ENCODE measurements around the gene KIF5A. TPM values are rescaled to one million over a fixed set of nuclear protein-coding genes. Genes with fewer than 3 reads are reported as not detected.
A peak's percentile ranks its signal among the peaks of the same experiment; 100 is the strongest.

Gene KIF5A
- total and polyA plus RNA-seq, 2 of the 4 experiments (the other 2 are of a cell fraction), result 0.15 to 0.18 TPM

DNA sequence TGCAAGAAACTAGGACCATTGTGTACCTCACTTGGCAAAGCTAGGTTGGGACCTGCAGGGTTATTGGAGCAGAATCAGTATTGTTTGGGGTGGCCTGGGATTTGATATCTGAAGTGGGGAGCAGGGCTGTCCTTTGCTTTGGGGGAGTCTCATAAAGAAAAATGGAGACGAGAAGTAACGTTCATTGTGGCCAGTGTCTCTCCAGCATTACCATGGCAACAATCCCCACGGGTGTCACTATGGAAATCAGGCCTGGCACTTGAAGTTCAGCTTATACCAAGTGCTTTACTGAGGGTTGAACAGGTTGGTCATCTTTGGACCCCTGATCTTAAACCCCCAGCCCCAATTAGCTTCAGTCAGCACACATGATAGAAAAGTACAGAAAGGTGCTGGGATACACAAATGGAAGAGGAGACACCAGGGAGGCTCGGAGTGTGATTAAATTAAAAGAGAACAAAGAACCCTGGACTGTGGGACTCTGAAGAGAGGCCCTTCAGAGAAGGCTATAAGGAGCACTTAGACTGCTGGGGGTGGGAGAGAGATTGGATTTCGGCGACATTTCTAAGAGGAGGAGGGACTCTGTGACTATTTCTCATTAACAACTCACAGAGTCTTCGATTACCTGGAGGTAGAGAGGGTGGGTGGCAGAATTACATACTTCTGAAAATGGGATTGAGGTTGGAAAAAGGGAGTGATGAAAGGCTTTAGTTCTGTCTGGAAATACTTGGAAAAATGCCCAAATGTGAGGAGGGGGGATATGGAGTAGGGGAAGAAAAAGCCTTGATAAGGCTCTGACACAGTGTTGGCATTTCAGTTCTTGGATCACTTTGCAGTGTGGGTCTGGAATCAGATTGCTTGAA lies 3.7 kb downstream of the KIF5A start:
- H3K4me3 ChIP-seq (ENCODE audit: insufficient read depth, low read depth, low read length), result no peak overlapping the region
- no peak overlapping the region for H4K5ac ChIP-seq (ENCODE audit: low read depth, low read length)
- ChIA-PET CTCF (interaction anchor here (1.0 kb wide), 1 partner anchor 79 kb away, joined by 3 read pairs; the partner anchor contains the start of gene B4GALNT1), POLR2A (ENCODE audit: unreplicated experiment) (no interaction called here)
- no peak overlapping the region for H2BK20ac ChIP-seq (ENCODE audit: low read depth, low read length)
- H4K8ac ChIP-seq (ENCODE audit: low read depth in 2 of 2, low read length in 2 of 2), result no peak overlapping the region
- H3K36me3 ChIP-seq (ENCODE audit: control insufficient read depth, insufficient read depth, low read length), result no peaks in the 10 kb centered on the region
- no peak overlapping the region for H3K18ac ChIP-seq (ENCODE audit: low read depth, low read length)
- no peaks in the 10 kb centered on the region for H4K20me1 ChIP-seq (ENCODE audit: insufficient read depth, low read length)
- H3K79me1 ChIP-seq (ENCODE audit: low read depth in 1 of 2, low read length in 2 of 2), result peaks cover 0 to 4% of the 10 kb centered on the region in 2 experiments; a peak in 1 of 4 replicates
- peaks cover 7% of the 10 kb centered on the region; the same call in 1 of the 2 replicates for H3K9me1 ChIP-seq (ENCODE audit: insufficient read depth, low read length)
- dilution Hi-C loops (cut with HindIII; ENCODE audit: low sequenced_read_pairs, unreplicated experiment), result loop anchor here (25.0 kb wide), 1 partner anchor 109 kb away; no protein-coding TSS in a partner anchor
- H2BK15ac ChIP-seq (ENCODE audit: low read depth, low read length), result no peak overlapping the region
- H3K9me3 ChIP-seq (ENCODE audit: control insufficient read depth, insufficient read depth, low read length), result no peaks in the 10 kb centered on the region
- H3K27me3 ChIP-seq (ENCODE audit: control insufficient read depth, insufficient read depth, low read length), result peaks cover 43% of the 10 kb centered on the region
- H3K9ac ChIP-seq (ENCODE audit: low read depth, low read length), result no peak overlapping the region
- BruUV-seq (replicated peaks), result no TSS peak
- ATAC-seq (ENCODE audit: low read depth), result no peak
- TF ChIP-seq POLR2A (IDR thresholded peaks at IDR 0.05; ENCODE audit: low read depth, low read length) (no peak), NFE2L2 (IDR thresholded peaks at IDR 0.05; ENCODE audit: low read depth, low read length) (no peak), MAFK (IDR thresholded peaks at IDR 0.05; ENCODE audit: low read depth, low read length) (no peak), MAZ (IDR thresholded peaks at IDR 0.05; ENCODE audit: borderline replicate concordance, low read depth, low read length) (no peak), FOS (IDR thresholded peaks at IDR 0.05; ENCODE audit: low read depth, low read length) (no peak), RFX5 (IDR thresholded peaks at IDR 0.05; ENCODE audit: low read depth, low read length) (no peak), RAD21 (IDR thresholded peaks at IDR 0.05; ENCODE audit: low read length) (no peak), CEBPB (IDR thresholded peaks at IDR 0.05; ENCODE audit: low read depth, low read length) (no peak), RCOR1 (IDR thresholded peaks at IDR 0.05; ENCODE audit: insufficient replicate concordance, low read length) (no peak), CHD1 (IDR thresholded peaks at IDR 0.05; ENCODE audit: low read depth, low read length) (no peak)
- TF ChIP-seq, protein P1, sequence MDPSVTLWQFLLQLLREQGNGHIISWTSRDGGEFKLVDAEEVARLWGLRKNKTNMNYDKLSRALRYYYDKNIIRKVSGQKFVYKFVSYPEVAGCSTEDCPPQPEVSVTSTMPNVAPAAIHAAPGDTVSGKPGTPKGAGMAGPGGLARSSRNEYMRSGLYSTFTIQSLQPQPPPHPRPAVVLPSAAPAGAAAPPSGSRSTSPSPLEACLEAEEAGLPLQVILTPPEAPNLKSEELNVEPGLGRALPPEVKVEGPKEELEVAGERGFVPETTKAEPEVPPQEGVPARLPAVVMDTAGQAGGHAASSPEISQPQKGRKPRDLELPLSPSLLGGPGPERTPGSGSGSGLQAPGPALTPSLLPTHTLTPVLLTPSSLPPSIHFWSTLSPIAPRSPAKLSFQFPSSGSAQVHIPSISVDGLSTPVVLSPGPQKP (IDR thresholded peaks at IDR 0.05; ENCODE audit: borderline replicate concordance, low read depth, low read length), result no peak
- TF ChIP-seq, protein P2, sequence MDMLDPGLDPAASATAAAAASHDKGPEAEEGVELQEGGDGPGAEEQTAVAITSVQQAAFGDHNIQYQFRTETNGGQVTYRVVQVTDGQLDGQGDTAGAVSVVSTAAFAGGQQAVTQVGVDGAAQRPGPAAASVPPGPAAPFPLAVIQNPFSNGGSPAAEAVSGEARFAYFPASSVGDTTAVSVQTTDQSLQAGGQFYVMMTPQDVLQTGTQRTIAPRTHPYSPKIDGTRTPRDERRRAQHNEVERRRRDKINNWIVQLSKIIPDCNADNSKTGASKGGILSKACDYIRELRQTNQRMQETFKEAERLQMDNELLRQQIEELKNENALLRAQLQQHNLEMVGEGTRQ (IDR thresholded peaks at IDR 0.05; ENCODE audit: low read depth, low read length), result no peak
- TF ChIP-seq, protein P3, sequence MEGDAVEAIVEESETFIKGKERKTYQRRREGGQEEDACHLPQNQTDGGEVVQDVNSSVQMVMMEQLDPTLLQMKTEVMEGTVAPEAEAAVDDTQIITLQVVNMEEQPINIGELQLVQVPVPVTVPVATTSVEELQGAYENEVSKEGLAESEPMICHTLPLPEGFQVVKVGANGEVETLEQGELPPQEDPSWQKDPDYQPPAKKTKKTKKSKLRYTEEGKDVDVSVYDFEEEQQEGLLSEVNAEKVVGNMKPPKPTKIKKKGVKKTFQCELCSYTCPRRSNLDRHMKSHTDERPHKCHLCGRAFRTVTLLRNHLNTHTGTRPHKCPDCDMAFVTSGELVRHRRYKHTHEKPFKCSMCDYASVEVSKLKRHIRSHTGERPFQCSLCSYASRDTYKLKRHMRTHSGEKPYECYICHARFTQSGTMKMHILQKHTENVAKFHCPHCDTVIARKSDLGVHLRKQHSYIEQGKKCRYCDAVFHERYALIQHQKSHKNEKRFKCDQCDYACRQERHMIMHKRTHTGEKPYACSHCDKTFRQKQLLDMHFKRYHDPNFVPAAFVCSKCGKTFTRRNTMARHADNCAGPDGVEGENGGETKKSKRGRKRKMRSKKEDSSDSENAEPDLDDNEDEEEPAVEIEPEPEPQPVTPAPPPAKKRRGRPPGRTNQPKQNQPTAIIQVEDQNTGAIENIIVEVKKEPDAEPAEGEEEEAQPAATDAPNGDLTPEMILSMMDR (conservative IDR thresholded peaks at IDR 0.05; ENCODE audit: low read depth, low read length), result no peak
- DNase-seq, result no peak
- intact Hi-C loops (cut with micrococcal nuclease), result no loop called here
- H2AK9ac ChIP-seq (replicated peaks; ENCODE audit: low read depth, low read length, poor library complexity), result peak overlapping the region; percentile 39
- no peak overlapping the region for H3K56ac ChIP-seq (ENCODE audit: extremely low read depth, insufficient read depth, low read length)
- H2AK5ac ChIP-seq (ENCODE audit: low read depth, low read length), result no peak overlapping the region
- H3K4me2 ChIP-seq (ENCODE audit: low read depth, low read length), result no peak overlapping the region
- H3K4ac ChIP-seq (ENCODE audit: low read depth, low read length), result no peak overlapping the region
- H3K4me1 ChIP-seq (ENCODE audit: control insufficient read depth, insufficient read depth, low read length), result peaks cover 3% of the 10 kb centered on the region
- no peak overlapping the region; the same call in 1 of the 2 replicates for H3K14ac ChIP-seq (replicated peaks; ENCODE audit: low read depth, low read length)
- 57% methylated on average over 1 of the region's 7 CpGs; no CpG with 5 or more reads in 1 of the 2 experiments for WGBS, 2 experiments (ENCODE audit: extremely low coverage in 2 of 2, insufficient read length in 1 of 2)
- H2AFZ ChIP-seq (replicated peaks; ENCODE audit: low read length, poor library complexity), result no peak overlapping the region
- in situ Hi-C loops (cut with MboI; ENCODE audit: low sequenced_read_pairs), result no loop called here
- no peak overlapping the region for H2BK5ac ChIP-seq (ENCODE audit: low read depth, low read length, poor library complexity, severe bottlenecking)
- H2BK120ac ChIP-seq (ENCODE audit: low read depth, low read length), result no peak overlapping the region
- no peak overlapping the region for H4K91ac ChIP-seq (ENCODE audit: insufficient read depth, low read depth, low read length)
- no peak overlapping the region for H3K23ac ChIP-seq (ENCODE audit: low read depth, low read length)
- H3K27ac ChIP-seq (ENCODE audit: insufficient read depth, low read length), result no peak overlapping the region
